Panc1 (cell line): ENCODE data around the gene PSORS1C1. TPM values are rescaled to one million over a fixed set of nuclear protein-coding genes. Genes with fewer than 3 reads are reported as not detected.
A peak's percentile ranks its signal among the peaks of the same experiment; 100 is the strongest.

Source experiments
- ATAC-seq: fragments of 200-7000 bp; cut with Tn5 transposase; 2 replicates; pipeline ENCODE4 v1.9.1; 2020; ENCODE audit warnings: mild to moderate bottlenecking, moderate library complexity
- BruUV-seq: library from RNA; stranded (reverse); fragments of 400-500 nt; replicated peaks from 2 replicates; lab custom pipeline; 2021; lab: Mats Ljungman, UMichigan
- CTCF ChIA-PET: fragments of 300-600 bp; sonication (Branson Sonifier 250); formaldehyde crosslinking; loops from one replicate; lab custom pipeline; 2022; ENCODE audit warnings: antibody characterized with exemption; lab: Charles Lee
- POLR2A ChIA-PET: fragments of 300-600 bp; sonication (Branson Sonifier 250); formaldehyde crosslinking; loops from one replicate; lab custom pipeline; 2022; ENCODE audit warnings: antibody characterized with exemption; lab: Charles Lee
- DNase-seq: peaks from one replicate; pipeline ENCODE4 v3.0.0-alpha.2; 2010; ENCODE audit warnings: low read depth, low spot score
- H3K27ac ChIP-seq: 2 replicates; pipeline ENCODE4 v1.5.1; 2011; ENCODE audit warnings: mild to moderate bottlenecking, low read length, inconsistent platforms
- H3K27me3 ChIP-seq: fragments of 200-500 bp; sonication (Bioruptor generic); 2 replicates; pipeline ENCODE4 v1.6.0; 2014; ENCODE audit warnings: low read length, inconsistent platforms; ENCODE audit not compliant: control insufficient read depth, insufficient read depth
- H3K36me3 ChIP-seq: fragments of 200-500 bp; sonication (Bioruptor generic); 2 replicates; pipeline ENCODE4 v1.5.1; 2014; ENCODE audit warnings: inconsistent platforms, mild to moderate bottlenecking, low read length, moderate library complexity; ENCODE audit not compliant: control insufficient read depth, insufficient read depth
- H3K4me1 ChIP-seq: 2 replicates; pipeline ENCODE4 v1.5.1; 2011; ENCODE audit warnings: inconsistent platforms, mild to moderate bottlenecking, low read length, moderate library complexity; ENCODE audit not compliant: control insufficient read depth, insufficient read depth
- H3K4me3 ChIP-seq, 2 experiments: 2 replicates each; pipeline ENCODE4 v1.5.1; 2011 to 2012; ENCODE audit warnings: low read depth in 2 of 2, low read length in 2 of 2, mild to moderate bottlenecking in 2 of 2, inconsistent platforms in 1 of 2, moderate library complexity in 1 of 2
- H3K9me3 ChIP-seq: fragments of 200-500 bp; sonication (Bioruptor generic); 2 replicates; pipeline ENCODE4 v1.5.1; 2014; ENCODE audit warnings: low read depth, mild to moderate bottlenecking, inconsistent platforms, low read length, moderate library complexity; ENCODE audit not compliant: control insufficient read depth, insufficient read depth
- CTCF ChIP-seq: fragments of 450-650 bp; IDR thresholded peaks from 2 replicates; pipeline ENCODE4 v1.5.1; 2017; ENCODE audit warnings: mild to moderate bottlenecking
- POLR2AphosphoS5 ChIP-seq: IDR thresholded peaks from 2 replicates; pipeline ENCODE4 v1.6.1; 2012; ENCODE audit warnings: mild to moderate bottlenecking, low read depth, low read length, moderate library complexity
- REST ChIP-seq, 2 experiments: IDR thresholded peaks; 2 replicates each; pipeline ENCODE4 v1.6.1; 2011 to 2012; ENCODE audit warnings: low read depth in 2 of 2, control low read depth in 1 of 2, low read length in 1 of 2, mild to moderate bottlenecking in 1 of 2, moderate library complexity in 1 of 2; ENCODE audit not compliant: insufficient read depth in 1 of 2
- SIN3A ChIP-seq: IDR thresholded peaks from 2 replicates; pipeline ENCODE4 v1.6.1; 2012; ENCODE audit warnings: low read depth, mild to moderate bottlenecking, low read length, moderate library complexity, borderline replicate concordance; ENCODE audit not compliant: insufficient read depth
- TCF7L2 ChIP-seq: IDR thresholded peaks from 2 replicates; pipeline ENCODE4 v1.6.1; 2011; ENCODE audit warnings: mild to moderate bottlenecking, low read depth, low read length, inconsistent platforms
- in situ Hi-C: cut with HindIII; loops from 2 replicates; pipeline ENCODE4 v1.10.0; 2016; ENCODE audit warnings: low sequenced_read_pairs, low pct_unique_long_range_greater_than_20kb
- intact Hi-C: fragments of 100-400 bp; cut with micrococcal nuclease; formaldehyde crosslinking; loops from one replicate; pipeline ENCODE4 v1.10.0; 2022; ENCODE audit not compliant: unreplicated experiment
- total RNA-seq: library from RNA; stranded (reverse); gene quantifications from one replicate; pipeline ENCODE4 v1.2.1, GENCODE V29; 2021; ENCODE audit not compliant: unreplicated experiment

Gene PSORS1C1
- total RNA-seq, 1 experiment from 2014 or later, result 2.9 TPM

- intact Hi-C loops, result no loop called here
- H3K9me3 ChIP-seq, result no peaks in the 10 kb centered on the region
- H3K4me3 ChIP-seq, result no peak overlapping the region
- CTCF ChIA-PET, result interaction anchor here (0.6 kb wide), 1 partner anchor 659 kb away, joined by 3 read pairs; no protein-coding TSS in a partner anchor
- peaks cover 2% of the 10 kb centered on the region; the same call in 1 of the 2 replicates for H3K27me3 ChIP-seq
- no peak overlapping the region for H3K27ac ChIP-seq
- ATAC-seq (no peak), DNase-seq (no peak)
- TF ChIP-seq SIN3A (no peak), TCF7L2 (no peak)
- no peaks in the 10 kb centered on the region for H3K36me3 ChIP-seq
- peaks cover 20% of the 10 kb centered on the region for H3K4me1 ChIP-seq
- BruUV-seq, result no TSS peak
- POLR2A ChIA-PET, result no interaction called here
- in situ Hi-C loops, result no loop called here
Observed at GRCh38 chr6:31126396-31127175, 12.0 kb downstream of the PSORS1C1 start.

GRCh38 chr6:31128093-31128676 lies 13.6 kb downstream of the PSORS1C1 start:
- in situ Hi-C loops, result no loop called here

GRCh38 chr6:31129130-31129529 lies 14.5 kb downstream of the PSORS1C1 start:
- Histone ChIP-seq H3K36me3 (no peaks in the 10 kb centered on the region), H3K4me1 (peaks cover 7% of the 10 kb centered on the region), H3K27me3 (peaks cover 2% of the 10 kb centered on the region; the same call in 1 of the 2 replicates), H3K9me3 (no peaks in the 10 kb centered on the region), H3K27ac (no peak overlapping the region), H3K4me3 (no peak overlapping the region)
- DNase-seq, result no peak
- POLR2A ChIA-PET, result interaction anchor here (0.6 kb wide), 1 partner anchor 450 kb away, joined by 10 read pairs; no protein-coding TSS in a partner anchor
- in situ Hi-C loops, result no loop called here
- no TSS peak for BruUV-seq
- CTCF ChIA-PET, result interaction anchor here (0.8 to 0.9 kb wide), 3 partner anchors 12 to 63 kb away, joined by 4 to 5 read pairs (median 4); no protein-coding TSS in a partner anchor
- intact Hi-C loops, result no loop called here
- no peak for TF ChIP-seq TCF7L2
- no peak for TF ChIP-seq REST (IDR thresholded peaks at IDR 0.05; ENCODE audit: insufficient read depth in 1 of 2, low read depth in 2 of 2, low read length in 1 of 2)
- no peak for TF ChIP-seq CTCF
- TF ChIP-seq POLR2AphosphoS5, result no peak
- no peak for TF ChIP-seq SIN3A
- ATAC-seq, result no peak

More at GRCh38 chr6:31128093-31128676, 13.6 kb downstream of the PSORS1C1 start:
- ChIA-PET CTCF (interaction anchor here (0.8 to 0.9 kb wide), 2 partner anchors 11 to 64 kb away, joined by 4 to 5 read pairs; no protein-coding TSS in a partner anchor), POLR2A (no interaction called here)
- DNase-seq (no peak), ATAC-seq (peak; percentile 65; the same call in 1 of the 2 replicates)
- Histone ChIP-seq H3K27me3 (peaks cover 2% of the 10 kb centered on the region; the same call in 1 of the 2 replicates), H3K27ac (no peak overlapping the region), H3K36me3 (no peaks in the 10 kb centered on the region), H3K9me3 (no peaks in the 10 kb centered on the region), H3K4me1 (peaks cover 9% of the 10 kb centered on the region), H3K4me3 (no peak overlapping the region)
- intact Hi-C loops, result no loop called here
- peak; percentile 95 for TF ChIP-seq CTCF
- TF ChIP-seq SIN3A, result no peak
- no peak for TF ChIP-seq TCF7L2
- BruUV-seq, result no TSS peak
